CD14-positive monocyte (primary cell): Measurements from ENCODE around the gene HLA-DQA1. TPM values are rescaled to one million over a fixed set of nuclear protein-coding genes. Genes with fewer than 3 reads are reported as not detected.

Experiments used
- DNase-seq, 3 donors: peaks; one replicate each; pipeline ENCODE4 v3.0.0-alpha.2; 2011 to 2022
- H2AFZ ChIP-seq: 2 replicates; pipeline ENCODE4 v1.6.0; 2012; ENCODE audit warnings: mild to moderate bottlenecking, low read depth, low read length, inconsistent platforms; ENCODE audit not compliant: insufficient read depth, poor library complexity, severe bottlenecking
- H3K27ac ChIP-seq, 2 donors: 1 replicate in 1 of 2; 2 replicates in 1 of 2; pipeline ENCODE4 v1.5.1; 2012 to 2013; ENCODE audit warnings: low read length in 2 of 2, control low read depth in 1 of 2, inconsistent platforms in 1 of 2, low read depth in 1 of 2, mild to moderate bottlenecking in 1 of 2
- H3K27me3 ChIP-seq, 2 donors: one replicate each; pipeline versions ENCODE4 v1.6.0 to v1.6.1; 2011 to 2013; ENCODE audit warnings: low read length in 2 of 2; ENCODE audit not compliant: control insufficient read depth in 2 of 2, insufficient read depth in 2 of 2
- H3K36me3 ChIP-seq, 2 donors: replicated peaks in 1 of 2; 1 replicate in 1 of 2; 2 replicates in 1 of 2; pipeline versions ENCODE4 v1.5.1 to v1.6.1; 2012 to 2013; ENCODE audit warnings: low read length in 2 of 2, control low read depth in 1 of 2, inconsistent platforms in 1 of 2, mild to moderate bottlenecking in 1 of 2; ENCODE audit not compliant: insufficient read depth in 2 of 2, control insufficient read depth in 1 of 2
- H3K4me1 ChIP-seq, 2 donors: 1 replicate in 1 of 2; 2 replicates in 1 of 2; pipeline versions ENCODE4 v1.5.1 to v1.6.1; 2012 to 2013; ENCODE audit warnings: low read length in 2 of 2, control low read depth in 1 of 2, inconsistent platforms in 1 of 2, mild to moderate bottlenecking in 1 of 2, moderate library complexity in 1 of 2; ENCODE audit not compliant: insufficient read depth in 2 of 2, control insufficient read depth in 1 of 2
- H3K4me2 ChIP-seq: replicated peaks from 2 replicates; pipeline ENCODE3; 2012; ENCODE audit warnings: low read length, moderate library complexity, mild to moderate bottlenecking; ENCODE audit not compliant: poor library complexity, severe bottlenecking; ENCODE audit errors: extremely low read depth
- H3K4me3 ChIP-seq, 3 experiments: fragments of 200-600 bp in 1 of 3; sonication (generic) in 1 of 3; replicated peaks in 1 of 3; 1 replicate in 2 of 3; 2 replicates in 1 of 3; pipeline ENCODE4 v1.5.1; 2011 to 2013; ENCODE audit warnings: low read length in 3 of 3, mild to moderate bottlenecking in 3 of 3, control low read depth in 2 of 3, low read depth in 2 of 3, inconsistent platforms in 1 of 3, moderate library complexity in 1 of 3
- H3K79me2 ChIP-seq: 2 replicates; pipeline ENCODE4 v1.6.0; 2012; ENCODE audit warnings: mild to moderate bottlenecking, control low read depth, inconsistent platforms, low read length, moderate library complexity; ENCODE audit not compliant: insufficient read depth
- H3K9ac ChIP-seq: 2 replicates; pipeline ENCODE4 v1.6.0; 2017; ENCODE audit warnings: low read length, mild to moderate bottlenecking; ENCODE audit not compliant: insufficient read depth, poor library complexity, severe bottlenecking
- H3K9me3 ChIP-seq, 2 donors: replicated peaks in 1 of 2; 1 replicate in 1 of 2; 2 replicates in 1 of 2; pipeline versions ENCODE4 v1.5.1 to v1.6.1; 2012 to 2013; ENCODE audit warnings: low read length in 2 of 2, control low read depth in 1 of 2; ENCODE audit not compliant: control insufficient read depth in 1 of 2, insufficient read depth in 1 of 2
- H4K20me1 ChIP-seq: 2 replicates; pipeline ENCODE4 v1.6.0; 2012; ENCODE audit warnings: mild to moderate bottlenecking, low read length, control low read depth, moderate library complexity; ENCODE audit not compliant: insufficient read depth
- H3K27ac Mint-ChIP-seq, 7 donors: one replicate each; pipeline ENCODE4 v1.8.0; 2020; ENCODE audit warnings: mild to moderate bottlenecking in 7 of 7, mixed read lengths in 7 of 7, moderate library complexity in 6 of 7, inconsistent platforms in 2 of 7
- H3K27me3 Mint-ChIP-seq, 3 donors: one replicate each; pipeline ENCODE4 v1.8.0; 2021 to 2022; ENCODE audit warnings: low read depth in 3 of 3, mild to moderate bottlenecking in 3 of 3, mixed read lengths in 3 of 3, moderate library complexity in 3 of 3, inconsistent platforms in 1 of 3
- H3K36me3 Mint-ChIP-seq, 2 donors: one replicate each; pipeline ENCODE4 v1.8.0; 2020; ENCODE audit warnings: mixed read lengths in 2 of 2, inconsistent platforms in 1 of 2, mild to moderate bottlenecking in 1 of 2
- H3K4me1 Mint-ChIP-seq: one replicate; pipeline ENCODE4 v1.8.0; 2020; ENCODE audit warnings: mild to moderate bottlenecking, mixed read lengths
- H3K4me3 Mint-ChIP-seq, 2 donors: one replicate each; pipeline ENCODE4 v1.8.0; 2020; ENCODE audit warnings: mild to moderate bottlenecking in 2 of 2, mixed read lengths in 2 of 2, moderate library complexity in 1 of 2
- H3K9me3 Mint-ChIP-seq, 7 donors: one replicate each; pipeline ENCODE4 v1.8.0; 2020 to 2022; ENCODE audit warnings: mixed read lengths in 7 of 7, mild to moderate bottlenecking in 6 of 7, moderate library complexity in 6 of 7, inconsistent platforms in 2 of 7
- CTCF ChIP-seq: fragments of 200-600 bp; IDR thresholded peaks from one replicate; pipeline ENCODE4 v1.8.0; 2022; ENCODE audit warnings: antibody characterized with exemption, mild to moderate bottlenecking
- WGBS: methylation state at CpG from one replicate; pipeline ENCODE4 v1.1.5; 2013; ENCODE audit warnings: missing lambda C conversion rate; ENCODE audit not compliant: insufficient coverage; 5-methylcytosine and 5-hydroxymethylcytosine counted together
- intact Hi-C, 2 donors: fragments of 100-400 bp; cut with micrococcal nuclease; formaldehyde crosslinking; loops; one replicate each; pipeline versions ENCODE4 v1.15.0 to v1.15.1; 2023
- polyA minus RNA-seq: library from RNA; depleted of rRNA, polyadenylated mRNA; stranded (reverse); fragments of >200 nt; gene quantifications from 2 replicates; pipeline ENCODE4 v1.2.3, GENCODE V29; 2012
- polyA plus RNA-seq, 3 donors: library from polyadenylated mRNA; depleted of rRNA in 1 of 3; unstranded in 2 of 3; stranded (reverse) in 1 of 3; fragments of 300-500 nt in 2 of 3; fragments of >200 nt in 1 of 3; fragmentation: Illumina TruSeq in 2 of 3; gene quantifications; 1 replicate in 2 of 3; 2 replicates in 1 of 3; pipeline ENCODE4 v1.2.3, GENCODE V29; 2012 to 2021
- total RNA-seq, 12 experiments: library from RNA in 1 of 12; stranded (reverse) in 1 of 12; fragments of 120-200 nt in 1 of 12; gene quantifications; one replicate each; pipeline ENCODE4 v1.2.4 and lab custom pipeline; 2013 to 2026; ENCODE audit warnings: mixed read lengths in 6 of 12, inconsistent platforms in 1 of 12

HLA-DQA1 gene
- total RNA-seq (2013), result 22.8 TPM
- polyA plus RNA-seq (100 to 1,000 TPM in 2 of 3 donors, 10 to 100 TPM in 1; 98.1 to 191 (median 117) TPM), polyA minus RNA-seq (55.3 and 109 TPM in 2 replicates), total RNA-seq (lab: John Stamatoyannopoulos, UW) (39.7 to 184 (median 134) reads per million in 11 experiments)

- Histone ChIP-seq H3K4me3 (peak within 1 kb of the TSS in 2 of 3 experiments; percentile 68 to 74), H3K9ac (peak within 1 kb of the TSS; percentile 56), H3K9me3 (no peaks in the 10 kb centered on the region), H4K20me1 (no peaks in the 10 kb centered on the region), H3K4me1 (no peaks in the 10 kb centered on the region), H3K4me2 (peak within 1 kb of the TSS; percentile 59), H2AFZ (no peak within 1 kb of the TSS), H3K36me3 (no peaks in the 10 kb centered on the region), H3K27ac (peak within 1 kb of the TSS; percentile 54 to 74), H3K79me2 (peaks cover 4% of the 10 kb centered on the region), H3K27me3 (no peaks in the 10 kb centered on the region)
- peaks cover 23 to 27% of the 10 kb centered on the region in 2 donors for H3K36me3 Mint-ChIP-seq
- peaks cover 2 to 8% (median 7%) of the 10 kb centered on the region in 3 donors for H3K27me3 Mint-ChIP-seq
- H3K9me3 Mint-ChIP-seq, result peaks cover 0 to 4% (median 2%) of the 10 kb centered on the region in 7 donors
- WGBS, result 45% methylated on average over 2 of the region's 7 CpGs
- H3K4me3 Mint-ChIP-seq, result peak within 1 kb of the TSS; percentile 94 to 97
- intact Hi-C loops, result no loop called here
- TF ChIP-seq CTCF, result no peak
- peaks cover 39% of the 10 kb centered on the region for H3K4me1 Mint-ChIP-seq
- DNase-seq, result peak; percentile 77 to 90 (median 87)
- H3K27ac Mint-ChIP-seq, result peak within 1 kb of the TSS in 6 of 7 donors; percentile 90 to 99 (median 98)
Measured at GRCh38 chr6:32637219-32637880, at the start of gene HLA-DQA1. Gene HLA-DQA1 (plus strand): TSS chr6:32637406. CDS start chr6:32637459, 53 bp downstream.

- Histone ChIP-seq H2AFZ (no peak overlapping the region), H3K4me1 (peaks cover 0 to 8% of the 10 kb centered on the region in 2 donors), H3K27me3 (no peaks in the 10 kb centered on the region), H3K9me3 (no peaks in the 10 kb centered on the region), H4K20me1 (peaks cover 3% of the 10 kb centered on the region), H3K36me3 (no peaks in the 10 kb centered on the region), H3K79me2 (peaks cover 33% of the 10 kb centered on the region), H3K4me3 (peak overlapping the region; percentile 47 to 83 (median 74)), H3K4me2 (peak overlapping the region; percentile 63), H3K27ac (peak overlapping the region in 1 of 2 donors; percentile 51), H3K9ac (no peak overlapping the region)
- Mint-ChIP-seq H3K4me1 (peaks cover 61% of the 10 kb centered on the region), H3K36me3 (peaks cover 41 to 56% of the 10 kb centered on the region in 2 donors), H3K9me3 (peaks cover 0 to 3% (median 0%) of the 10 kb centered on the region in 7 donors), H3K27me3 (peaks cover 0 to 5% (median 0%) of the 10 kb centered on the region in 3 donors), H3K4me3 (peak overlapping the region; percentile 90 to 96), H3K27ac (peak overlapping the region; percentile 88 to 99 (median 95))
- no peak for DNase-seq
- no CpG with 5 or more reads among the region's 2 CpGs for WGBS
- TF ChIP-seq CTCF, result no peak
- intact Hi-C loops, result no loop called here
Measured at GRCh38 chr6:32588156-32588555, 49.0 kb upstream of the HLA-DQA1 start.
